HuH-7.5 (cell line): ENCODE measurements around the gene NLRX1.
"Not testable (repeated sequence)": the region's sequence is repeated elsewhere in the genome, so short reads cannot be mapped to it uniquely, and the experiment has no call there.

Source experiments
- DNase-seq: peaks from one replicate; pipeline ENCODE4 v3.0.0; 2011; ENCODE audit warnings: low spot score

NLRX1 gene

DNA sequence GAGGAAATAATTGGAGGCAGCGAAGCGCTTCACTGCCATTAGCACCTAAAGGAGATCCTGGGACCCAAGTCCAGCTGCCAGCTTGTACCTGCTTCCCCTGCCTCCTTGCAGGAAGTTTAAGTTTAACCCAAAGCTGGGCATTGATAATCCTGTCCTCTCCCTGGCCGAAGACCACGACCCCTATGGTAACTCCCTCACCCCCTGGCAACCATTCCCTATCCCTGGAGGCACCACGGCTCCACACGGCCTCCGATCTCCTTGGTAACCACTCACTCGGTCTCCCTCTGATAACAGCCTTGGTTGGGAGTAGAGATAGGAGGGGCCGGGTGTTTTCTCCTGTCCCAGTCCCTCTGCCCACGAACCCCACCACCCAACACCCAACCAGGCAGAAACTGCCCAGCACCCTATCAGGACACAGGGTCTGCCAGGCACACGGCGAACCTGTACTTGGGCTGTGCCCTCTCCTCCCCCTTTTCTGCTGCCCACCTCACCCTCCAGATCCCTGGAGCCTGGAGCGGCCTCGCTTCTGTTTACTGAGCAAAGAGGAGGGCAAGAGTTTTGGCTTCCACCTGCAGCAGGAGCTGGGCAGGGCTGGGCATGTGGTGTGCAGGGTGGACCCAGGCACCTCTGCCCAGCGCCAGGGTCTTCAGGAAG is 17.6 kb downstream of the NLRX1 start:
- no peak for DNase-seq

DNA sequence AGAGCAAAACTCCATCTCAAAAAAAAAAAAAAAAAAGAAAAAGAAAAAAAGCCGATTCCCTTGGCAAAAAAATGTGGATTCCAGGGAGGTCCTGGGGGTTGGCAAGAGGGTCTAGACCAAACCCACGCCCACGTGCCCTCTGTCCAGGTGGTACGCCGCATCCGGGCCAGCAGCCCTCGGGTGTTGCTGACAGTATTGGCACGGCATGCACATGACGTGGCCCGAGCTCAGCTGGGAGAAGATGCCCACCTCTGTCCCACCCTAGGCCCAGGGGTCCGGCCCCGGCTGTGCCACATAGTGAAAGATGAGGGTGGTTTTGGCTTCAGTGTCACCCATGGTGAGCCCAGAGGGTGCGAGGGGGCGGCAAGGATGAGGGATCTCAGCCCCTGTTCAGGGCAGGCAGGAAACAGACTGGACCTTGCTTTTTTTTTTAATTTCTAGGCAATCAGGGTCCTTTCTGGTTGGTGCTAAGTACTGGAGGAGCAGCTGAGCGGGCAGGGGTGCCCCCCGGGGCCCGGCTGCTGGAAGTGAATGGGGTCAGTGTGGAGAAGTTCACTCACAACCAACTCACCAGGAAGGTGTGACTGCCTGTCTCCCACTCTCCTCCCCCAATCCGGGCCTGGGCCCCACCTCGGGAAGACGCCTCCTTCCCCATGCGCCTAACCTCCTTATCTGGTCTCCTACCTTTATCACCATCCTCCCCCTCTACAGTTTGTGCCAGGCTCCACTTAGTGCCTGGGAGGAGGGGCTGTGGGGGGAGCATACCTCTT is 18.8 kb downstream of the NLRX1 start:
- no peak for DNase-seq

GRCh38 chr11:119188067-119188466 is 19.5 kb downstream of the NLRX1 start:
- DNase-seq: no peak

GRCh38 chr11:119188887-119189286 is 20.4 kb downstream of the NLRX1 start:
- no peak for DNase-seq

- DNase-seq: no peak
Observed at GRCh38 chr11:119189393-119189792, 20.9 kb downstream of the NLRX1 start.

DNA sequence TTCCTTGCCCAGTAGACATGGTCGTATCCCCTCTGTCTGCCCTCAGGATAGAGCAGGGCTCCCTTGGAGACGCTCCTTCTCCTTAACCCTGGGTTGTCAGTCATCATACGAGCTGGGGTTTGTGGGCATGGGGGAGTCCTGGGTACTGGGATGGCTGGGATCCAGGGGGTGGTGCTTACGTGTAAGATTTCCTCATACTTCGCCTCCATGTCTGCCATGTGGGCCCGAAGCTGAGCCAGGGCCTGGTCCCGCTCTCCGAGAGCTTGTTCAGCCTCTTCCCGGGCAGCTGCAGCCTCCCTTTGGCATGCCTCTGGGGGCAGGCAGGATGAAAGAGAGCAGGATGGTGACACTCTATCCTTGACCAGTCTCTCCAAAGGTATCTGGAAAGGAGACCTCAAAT is 22.0 kb downstream of the NLRX1 start:
- no peak for DNase-seq

GRCh38 chr11:119191265-119191664 is 22.7 kb downstream of the NLRX1 start:
- DNase-seq: not testable (repeated sequence)

GRCh38 chr11:119192111-119192510 is 23.6 kb downstream of the NLRX1 start:
- DNase-seq: no peak

DNA sequence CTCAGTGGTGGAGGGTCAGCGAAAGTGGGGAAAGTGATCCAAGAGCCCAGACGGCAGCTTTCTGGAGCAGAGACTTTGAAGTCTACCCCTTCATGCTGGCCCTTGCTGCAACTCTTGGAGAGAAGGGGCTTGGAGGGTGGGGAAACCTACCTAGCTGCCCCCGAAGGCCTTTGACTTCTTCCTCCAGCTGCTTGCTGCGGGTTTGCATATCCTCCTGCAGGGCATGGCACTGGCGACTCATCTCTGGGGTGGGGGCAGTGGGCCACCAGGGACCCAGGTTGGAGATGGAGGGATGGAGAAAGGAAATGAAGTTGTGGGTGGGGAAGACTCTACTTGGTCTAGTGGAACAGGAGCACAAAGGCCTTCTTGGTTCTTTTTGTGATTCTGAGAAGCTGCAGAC is 24.5 kb downstream of the NLRX1 start:
- DNase-seq: no peak

- DNase-seq: no peak
Observed at GRCh38 chr11:119193626-119194025, 25.1 kb downstream of the NLRX1 start.

GRCh38 chr11:119194811-119195440 is 26.4 kb downstream of the NLRX1 start:
- no peak for DNase-seq

DNA sequence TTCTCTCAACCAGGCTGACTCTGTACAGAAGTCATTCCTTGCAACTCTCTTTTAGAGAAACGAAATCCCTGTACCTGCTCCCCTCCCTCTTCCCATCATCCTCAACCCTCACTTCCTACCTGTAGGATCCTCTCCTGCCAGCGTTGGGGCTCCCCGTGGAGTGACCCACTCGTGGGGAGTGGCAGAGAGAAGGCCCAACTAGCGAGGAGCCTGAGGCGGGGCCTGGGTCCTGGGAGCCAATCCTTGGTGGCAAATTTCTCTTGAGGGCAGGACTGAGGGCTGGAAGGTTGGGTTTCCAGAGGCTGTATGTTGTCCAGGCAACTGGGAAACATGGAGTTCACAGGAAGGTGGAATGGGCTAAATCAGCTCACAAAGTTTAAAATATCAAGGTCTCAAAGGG is 27.2 kb downstream of the NLRX1 start:
- DNase-seq: peak; percentile 38

- DNase-seq: peak; percentile 82
Observed at GRCh38 chr11:119196833-119197483, 28.4 kb downstream of the NLRX1 start.

- no peak for DNase-seq
Observed at GRCh38 chr11:119198925-119199324, 30.4 kb downstream of the NLRX1 start.

- not testable (repeated sequence) for DNase-seq
Observed at GRCh38 chr11:119201236-119201635, 32.7 kb downstream of the NLRX1 start.

DNA sequence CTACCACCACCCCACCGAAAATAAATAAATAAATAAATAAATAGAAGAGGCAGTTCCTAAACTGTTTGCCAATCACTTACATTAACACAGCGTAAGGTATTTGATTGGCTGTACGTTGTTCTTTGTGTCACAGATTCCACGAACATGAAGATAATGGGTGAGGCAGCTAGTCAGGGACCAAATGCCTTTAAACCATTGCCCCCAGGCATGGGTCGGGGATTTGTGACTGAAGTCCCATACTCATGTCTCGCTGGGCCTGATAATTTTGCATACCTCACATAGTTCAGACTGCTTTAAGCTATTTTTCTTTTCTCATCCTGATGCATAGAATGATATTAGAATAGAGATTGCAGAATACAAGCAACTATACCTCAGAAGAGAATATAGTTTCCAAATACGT is 34.0 kb downstream of the NLRX1 start:
- no peak for DNase-seq

- DNase-seq: no peak
Observed at GRCh38 chr11:119204066-119204465, 35.5 kb downstream of the NLRX1 start.

DNA sequence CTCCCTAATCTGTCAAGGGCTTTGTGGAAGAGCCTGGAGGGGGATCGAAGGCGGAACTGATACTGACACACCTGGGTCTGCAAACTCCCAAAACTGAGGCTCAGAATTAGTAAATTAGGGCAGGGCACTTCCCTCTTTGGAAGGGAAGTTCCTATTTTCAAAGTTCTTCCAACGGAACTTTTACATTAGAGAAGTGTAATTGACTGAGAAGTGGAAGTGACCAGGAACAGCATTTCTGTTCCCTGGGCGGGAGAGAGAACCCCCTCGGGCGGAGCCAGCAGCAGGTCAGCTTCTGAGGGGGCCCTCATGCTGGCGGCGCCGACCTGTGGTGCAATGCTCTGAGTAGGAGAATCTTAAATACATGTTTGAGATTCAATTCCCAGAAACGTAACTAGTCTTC is 36.6 kb downstream of the NLRX1 start:
- no peak for DNase-seq

DNA sequence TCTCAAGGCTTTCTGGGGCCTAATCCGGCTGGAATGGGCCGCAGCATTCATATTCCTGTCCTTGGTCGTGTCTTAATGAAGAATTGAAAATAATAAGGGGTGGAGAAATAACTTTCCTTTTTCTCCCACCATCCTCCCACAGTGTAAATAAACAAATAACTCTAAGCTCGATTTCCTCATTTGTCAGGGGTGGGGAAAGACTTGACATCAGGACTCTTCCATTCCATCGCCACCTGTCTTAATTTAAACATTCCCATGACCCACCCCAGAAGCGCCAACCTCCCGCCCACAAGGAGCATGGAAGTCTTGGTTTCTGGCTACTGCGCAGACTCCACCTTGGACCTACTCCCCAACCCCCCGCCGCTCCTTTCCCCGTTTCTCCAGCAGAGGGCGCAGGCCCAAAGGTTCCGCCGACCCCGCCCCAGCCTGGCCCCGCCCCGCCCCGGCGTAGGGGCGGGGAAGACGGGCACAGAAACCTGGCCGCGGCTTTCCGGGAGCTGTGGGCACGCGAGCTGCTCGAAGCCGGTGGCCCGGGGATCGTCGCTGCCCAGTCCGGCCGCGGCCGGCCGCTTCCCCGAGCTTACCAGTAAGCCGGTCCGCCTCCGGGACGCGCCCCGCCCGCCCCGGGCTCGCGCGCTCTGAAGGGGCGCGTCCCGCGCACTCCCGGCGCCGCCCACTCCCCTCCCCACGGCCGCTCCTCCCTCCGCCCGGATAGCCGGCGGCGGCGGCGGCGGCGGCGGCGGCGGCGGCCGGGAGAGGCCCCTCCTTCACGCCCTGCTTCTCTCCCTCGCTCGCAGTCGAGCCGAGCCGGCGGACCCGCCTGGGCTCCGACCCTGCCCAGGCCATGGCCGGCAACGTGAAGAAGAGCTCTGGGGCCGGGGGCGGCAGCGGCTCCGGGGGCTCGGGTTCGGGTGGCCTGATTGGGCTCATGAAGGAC is 37.3 kb downstream of the NLRX1 start, which contains the start of gene CBL:
CBL (plus strand) TSS at position 766 of the 937 bp plus-strand sequence; CDS start at position 845, 79 bp downstream.
- DNase-seq: peak; percentile 89

- peak; percentile 41 for DNase-seq
Observed at GRCh38 chr11:119206511-119207414, 38.2 kb downstream of the NLRX1 start.
